Measurements from ENCODE around the gene PLD1.

PLD1 gene

GRCh38 chr3:171842864-171843518 lies 32.7 kb upstream of the PLD1 start, which contains the start of gene TMEM212:
Gene TMEM212 (plus strand): TSS chr3:171843349. CDS start chr3:171843384, 35 bp downstream.
- TF ChIP-seq CTCF (IDR thresholded peaks at IDR 0.05; ENCODE audit: borderline replicate concordance, control extremely low read depth, extremely low read depth, insufficient read depth, missing control alignments), result no peak
- in situ Hi-C loops (cut with MboI; ENCODE audit: low sequenced_read_pairs, unreplicated experiment), result no loop called here
- DNase-seq (ENCODE audit: low spot score), result no peak

DNA sequence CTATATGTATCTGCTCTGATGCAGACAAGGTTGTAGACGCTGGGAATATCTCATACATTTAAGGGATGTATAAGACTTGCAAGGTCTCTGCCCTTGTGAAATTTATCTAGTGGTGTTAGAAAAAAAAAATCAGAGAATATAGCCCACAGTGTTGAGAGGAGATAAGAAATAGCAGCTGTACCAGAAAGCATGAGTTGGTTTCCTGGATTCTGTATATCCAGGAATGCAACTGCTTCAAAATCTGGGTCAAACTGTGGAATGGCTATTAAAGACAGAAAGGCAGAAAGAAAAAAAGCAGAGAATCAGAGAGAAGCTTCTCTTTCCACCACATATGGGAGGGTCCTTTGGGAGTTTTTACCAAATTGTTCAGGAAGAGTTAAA lies 31.3 kb upstream of the PLD1 start:
- TF ChIP-seq CTCF (IDR thresholded peaks at IDR 0.05; ENCODE audit: borderline replicate concordance, control extremely low read depth, extremely low read depth, insufficient read depth, missing control alignments), result no peak
- DNase-seq (ENCODE audit: low spot score), result no peak
- in situ Hi-C loops (cut with MboI; ENCODE audit: low sequenced_read_pairs, unreplicated experiment), result no loop called here

- no peak for TF ChIP-seq CTCF (IDR thresholded peaks at IDR 0.05; ENCODE audit: borderline replicate concordance, control extremely low read depth, extremely low read depth, insufficient read depth, missing control alignments)
- DNase-seq (ENCODE audit: low spot score), result no peak
- in situ Hi-C loops (cut with MboI; ENCODE audit: low sequenced_read_pairs, unreplicated experiment), result no loop called here
These were observed 30.7 kb upstream of the PLD1 start for GRCh38 chr3:171840811-171841619.

- no peak for DNase-seq (ENCODE audit: low spot score)
- in situ Hi-C loops (cut with MboI; ENCODE audit: low sequenced_read_pairs, unreplicated experiment), result no loop called here
- TF ChIP-seq CTCF (IDR thresholded peaks at IDR 0.05; ENCODE audit: borderline replicate concordance, control extremely low read depth, extremely low read depth, insufficient read depth, missing control alignments), result no peak
These were observed 30.1 kb upstream of the PLD1 start for GRCh38 chr3:171840445-171840810.

DNA sequence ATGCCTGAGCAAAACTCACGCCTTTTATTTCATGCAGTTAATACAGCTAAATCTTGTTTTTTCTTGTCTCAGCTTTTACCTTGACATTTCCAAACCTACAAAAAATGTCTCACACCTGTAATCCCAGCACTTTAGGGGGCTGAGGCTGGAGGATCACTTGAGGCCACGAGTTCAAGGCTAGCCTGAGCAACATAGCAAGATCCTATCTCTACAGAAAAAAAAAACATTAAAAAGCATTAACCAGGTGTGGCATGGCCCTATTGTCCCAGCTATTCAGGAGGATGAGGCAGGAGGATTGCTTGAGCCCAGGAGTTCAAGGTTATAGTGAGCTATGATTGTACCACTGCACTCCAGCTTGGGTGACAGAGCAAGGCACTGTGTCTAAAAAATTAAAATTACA lies 29.0 kb upstream of the PLD1 start:
- no peak for DNase-seq (ENCODE audit: low spot score)
- no peak for TF ChIP-seq CTCF (IDR thresholded peaks at IDR 0.05; ENCODE audit: borderline replicate concordance, control extremely low read depth, extremely low read depth, insufficient read depth, missing control alignments)
- in situ Hi-C loops (cut with MboI; ENCODE audit: low sequenced_read_pairs, unreplicated experiment), result no loop called here

DNA sequence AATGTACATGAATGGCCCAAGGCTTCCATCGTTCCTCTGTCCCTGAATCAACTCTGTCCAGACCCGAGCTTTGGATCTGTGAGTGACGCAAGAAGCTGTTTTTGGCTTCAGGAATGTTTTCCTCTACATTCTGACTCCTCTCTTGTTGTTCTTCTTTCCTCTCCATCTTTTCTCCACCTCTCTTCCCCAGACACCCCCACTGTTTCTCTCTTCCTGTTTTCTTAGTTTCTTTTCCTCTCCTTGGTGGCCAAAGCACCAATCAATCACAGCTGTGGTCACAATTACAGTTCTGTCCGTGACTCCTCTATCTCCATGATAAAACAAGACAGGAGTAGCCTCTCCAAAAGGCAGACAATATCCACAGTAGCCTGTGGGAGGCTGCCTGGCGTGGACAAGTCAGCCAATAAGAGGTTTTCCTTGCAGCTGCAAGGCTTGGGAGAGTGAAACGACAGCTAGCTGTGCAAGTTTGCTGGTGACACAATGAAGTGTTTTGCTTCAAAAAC lies 28.0 kb upstream of the PLD1 start:
- no peak for DNase-seq (ENCODE audit: low spot score)
- in situ Hi-C loops (cut with MboI; ENCODE audit: low sequenced_read_pairs, unreplicated experiment), result no loop called here
- TF ChIP-seq CTCF (IDR thresholded peaks at IDR 0.05; ENCODE audit: borderline replicate concordance, control extremely low read depth, extremely low read depth, insufficient read depth, missing control alignments), result no peak
